A549 (cell line): ENCODE data around the gene ANKDD1A.

ENCODE experiments used
- CHD4 ChIP-seq: fragments of 200-600 bp; sonication (generic); IDR thresholded peaks from 2 replicates; pipeline ENCODE4 v1.6.1; 2016; ENCODE audit warnings: antibody characterized with exemption, mild to moderate bottlenecking, borderline replicate concordance
- HDAC2 ChIP-seq: fragments of 200-600 bp; sonication (generic); IDR thresholded peaks from 2 replicates; pipeline ENCODE4 v1.6.1; 2016
- POLR2A ChIP-seq: IDR thresholded peaks from 2 replicates; pipeline ENCODE4 v1.6.1; 2012; ENCODE audit warnings: mild to moderate bottlenecking, low read length
- TF ChIP-seq, protein P1 (sequence below): fragments of >200 bp; sonication (Bioruptor Twin); formaldehyde crosslinking; IDR thresholded peaks from 3 replicates; pipeline ENCODE4 v1.5.1; 2016
- TF ChIP-seq, protein P2 (sequence below): fragments of 250-450 bp; sonication (Bioruptor Pico); IDR thresholded peaks from 2 replicates; pipeline ENCODE4 v1.5.0; 2021; ENCODE audit warnings: mild to moderate bottlenecking, moderate library complexity, borderline replicate concordance

DNA sequence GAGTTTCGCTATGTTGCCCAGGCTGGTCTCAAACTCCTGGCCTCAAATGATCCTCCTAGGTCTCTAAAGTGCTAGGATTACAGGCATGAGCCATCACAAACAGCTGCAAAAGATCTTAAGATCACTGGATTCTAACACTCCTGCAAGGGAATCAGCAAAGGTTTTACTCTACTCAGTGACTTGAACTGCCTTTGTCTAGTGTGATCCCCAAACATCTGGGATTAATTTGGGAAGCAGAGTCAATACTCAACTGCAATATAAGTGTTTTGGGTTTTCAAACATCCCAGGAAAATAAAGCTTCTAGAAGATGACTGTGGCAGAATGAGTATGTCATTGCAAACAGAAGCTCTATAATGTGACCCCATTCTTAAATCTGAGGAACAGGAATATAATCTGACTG is 70.8 kb downstream of the ANKDD1A start:
- TF ChIP-seq, protein P1, sequence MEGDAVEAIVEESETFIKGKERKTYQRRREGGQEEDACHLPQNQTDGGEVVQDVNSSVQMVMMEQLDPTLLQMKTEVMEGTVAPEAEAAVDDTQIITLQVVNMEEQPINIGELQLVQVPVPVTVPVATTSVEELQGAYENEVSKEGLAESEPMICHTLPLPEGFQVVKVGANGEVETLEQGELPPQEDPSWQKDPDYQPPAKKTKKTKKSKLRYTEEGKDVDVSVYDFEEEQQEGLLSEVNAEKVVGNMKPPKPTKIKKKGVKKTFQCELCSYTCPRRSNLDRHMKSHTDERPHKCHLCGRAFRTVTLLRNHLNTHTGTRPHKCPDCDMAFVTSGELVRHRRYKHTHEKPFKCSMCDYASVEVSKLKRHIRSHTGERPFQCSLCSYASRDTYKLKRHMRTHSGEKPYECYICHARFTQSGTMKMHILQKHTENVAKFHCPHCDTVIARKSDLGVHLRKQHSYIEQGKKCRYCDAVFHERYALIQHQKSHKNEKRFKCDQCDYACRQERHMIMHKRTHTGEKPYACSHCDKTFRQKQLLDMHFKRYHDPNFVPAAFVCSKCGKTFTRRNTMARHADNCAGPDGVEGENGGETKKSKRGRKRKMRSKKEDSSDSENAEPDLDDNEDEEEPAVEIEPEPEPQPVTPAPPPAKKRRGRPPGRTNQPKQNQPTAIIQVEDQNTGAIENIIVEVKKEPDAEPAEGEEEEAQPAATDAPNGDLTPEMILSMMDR: no peak
- TF ChIP-seq CHD4 (no peak), HDAC2 (no peak), POLR2A (no peak)
- TF ChIP-seq, protein P2, sequence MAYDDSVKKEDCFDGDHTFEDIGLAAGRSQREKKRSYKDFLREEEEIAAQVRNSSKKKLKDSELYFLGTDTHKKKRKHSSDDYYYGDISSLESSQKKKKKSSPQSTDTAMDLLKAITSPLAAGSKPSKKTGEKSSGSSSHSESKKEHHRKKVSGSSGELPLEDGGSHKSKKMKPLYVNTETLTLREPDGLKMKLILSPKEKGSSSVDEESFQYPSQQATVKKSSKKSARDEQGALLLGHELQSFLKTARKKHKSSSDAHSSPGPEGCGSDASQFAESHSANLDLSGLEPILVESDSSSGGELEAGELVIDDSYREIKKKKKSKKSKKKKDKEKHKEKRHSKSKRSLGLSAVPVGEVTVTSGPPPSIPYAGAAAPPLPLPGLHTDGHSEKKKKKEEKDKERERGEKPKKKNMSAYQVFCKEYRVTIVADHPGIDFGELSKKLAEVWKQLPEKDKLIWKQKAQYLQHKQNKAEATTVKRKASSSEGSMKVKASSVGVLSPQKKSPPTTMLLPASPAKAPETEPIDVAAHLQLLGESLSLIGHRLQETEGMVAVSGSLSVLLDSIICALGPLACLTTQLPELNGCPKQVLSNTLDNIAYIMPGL: no peak
